ENCODE measurements around the gene SLC17A4.
A peak's percentile ranks its signal among the peaks of the same experiment; 100 is the strongest.

Gene SLC17A4

GRCh38 chr6:25749837-25750236, 4.7 kb upstream of the SLC17A4 start:
- peak; percentile 5 to 38 for DNase-seq

DNA sequence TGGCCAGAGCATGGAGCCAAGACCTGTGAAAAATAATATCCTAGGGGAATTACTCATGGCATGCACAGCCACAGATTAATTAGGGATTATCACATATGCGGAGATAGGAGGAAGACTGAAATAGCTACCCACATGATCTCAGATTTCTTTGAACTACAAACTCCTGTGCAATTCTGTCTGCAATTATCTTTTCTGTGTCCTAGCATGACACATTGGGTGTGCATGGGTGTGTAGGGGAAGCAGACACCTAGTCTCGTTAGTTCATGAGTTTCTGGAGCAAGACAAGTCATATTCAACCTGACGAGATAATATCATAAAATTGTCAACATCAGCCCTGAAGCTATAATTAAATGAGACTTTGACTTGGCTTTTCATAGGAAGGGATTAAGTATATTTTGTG, 3.6 kb upstream of the SLC17A4 start:
- DNase-seq, result no peak

- no peak for DNase-seq
Measured at GRCh38 chr6:25753079-25753478, 1.5 kb upstream of the SLC17A4 start.

GRCh38 chr6:25755483-25755882, 941 bp downstream of the SLC17A4 start:
- DNase-seq, result no peak

- no peak for DNase-seq
Measured at GRCh38 chr6:25756382-25757363, 2.1 kb downstream of the SLC17A4 start.

GRCh38 chr6:25757936-25758642, 3.5 kb downstream of the SLC17A4 start:
- no peak for DNase-seq

- no peak for DNase-seq
Measured at GRCh38 chr6:25764611-25765010, 10.1 kb downstream of the SLC17A4 start.

DNA sequence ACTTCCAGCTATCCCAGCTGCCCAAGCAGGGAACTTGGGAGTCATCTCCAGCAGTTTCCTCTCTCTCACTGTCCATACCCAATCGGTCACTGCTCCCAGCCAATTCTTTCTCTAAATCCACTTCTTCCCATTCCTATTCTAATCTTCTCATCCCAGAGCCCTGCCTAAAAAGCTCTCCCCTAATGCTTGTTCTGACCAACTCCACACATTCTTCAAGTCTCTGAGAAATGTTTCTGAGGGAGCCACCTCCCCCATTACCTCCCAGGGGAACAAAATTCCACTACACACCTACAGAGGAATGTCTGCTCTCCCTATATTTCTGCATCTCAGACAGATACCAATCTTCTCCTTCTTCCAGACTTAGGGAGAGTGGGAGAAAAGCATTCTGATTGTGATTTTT, 14.0 kb downstream of the SLC17A4 start:
- DNase-seq, result no peak

- DNase-seq, result no peak
Measured at GRCh38 chr6:25769983-25770382, 15.4 kb downstream of the SLC17A4 start.

- no peak for DNase-seq
Measured at GRCh38 chr6:25774120-25774715, 19.7 kb downstream of the SLC17A4 start.

DNA sequence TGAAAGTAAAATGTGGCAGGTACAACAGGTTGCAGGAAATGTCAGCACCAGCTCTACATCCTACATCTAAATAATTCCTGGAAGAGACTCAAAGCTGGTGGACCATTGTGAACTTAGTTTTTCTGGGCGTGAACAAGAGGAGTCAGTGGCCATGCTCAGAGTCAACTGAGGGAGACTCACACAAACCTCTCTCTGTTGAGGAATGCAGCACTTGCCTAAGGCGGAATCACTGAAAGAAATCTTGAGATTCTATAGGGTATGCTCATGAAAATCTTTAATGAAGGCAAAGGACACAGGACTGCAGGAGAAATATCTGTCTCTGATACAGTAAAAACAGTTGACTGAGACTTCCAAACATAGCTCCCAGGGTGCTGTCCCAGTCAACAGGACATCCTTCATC, 22.5 kb downstream of the SLC17A4 start:
- DNase-seq, result no peak

- no peak for DNase-seq
Measured at GRCh38 chr6:25777856-25778649, 23.5 kb downstream of the SLC17A4 start.

- no peak for DNase-seq
Measured at GRCh38 chr6:25781134-25781533, 26.6 kb downstream of the SLC17A4 start.

DNA sequence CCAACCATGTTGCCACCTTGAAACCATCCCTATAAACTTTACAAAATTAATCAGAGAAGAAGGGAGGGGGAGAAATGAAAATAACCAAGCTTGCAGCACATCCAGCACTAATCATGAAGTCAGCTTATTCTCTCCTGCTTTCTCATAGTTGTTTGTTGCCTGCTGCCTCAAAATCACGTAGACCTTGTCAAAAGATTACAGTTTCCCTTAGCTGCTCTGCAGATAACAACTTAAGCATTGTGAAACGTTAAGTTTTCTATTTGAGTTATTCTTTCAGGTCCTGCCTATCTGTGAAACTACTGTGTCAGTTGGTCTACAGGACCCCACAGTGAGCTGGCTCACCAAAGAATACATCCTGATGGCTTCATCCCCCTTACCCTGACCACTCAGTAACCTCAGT, 32.9 kb downstream of the SLC17A4 start:
- no peak for DNase-seq

GRCh38 chr6:25788305-25788922, 33.9 kb downstream of the SLC17A4 start:
- DNase-seq, result peak; percentile 47 to 48

DNA sequence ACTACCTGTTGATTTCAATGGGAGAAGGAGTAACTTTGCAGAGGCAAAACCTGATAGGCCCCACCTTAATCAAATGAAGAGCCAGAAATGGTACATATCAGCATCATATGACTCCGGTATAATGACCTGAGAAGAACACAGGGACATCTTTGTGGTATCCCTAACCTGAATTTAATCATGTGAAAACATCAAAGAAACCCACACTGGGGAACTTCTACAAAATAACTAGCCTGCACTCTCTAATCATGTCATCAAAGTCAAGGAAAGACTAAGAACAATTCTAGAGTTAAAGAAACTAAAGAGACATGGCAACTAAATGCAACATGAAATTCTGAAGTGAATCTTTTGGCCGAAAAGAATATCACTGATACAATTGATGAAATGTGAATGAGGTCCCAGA, 34.9 kb downstream of the SLC17A4 start:
- no peak for DNase-seq

DNA sequence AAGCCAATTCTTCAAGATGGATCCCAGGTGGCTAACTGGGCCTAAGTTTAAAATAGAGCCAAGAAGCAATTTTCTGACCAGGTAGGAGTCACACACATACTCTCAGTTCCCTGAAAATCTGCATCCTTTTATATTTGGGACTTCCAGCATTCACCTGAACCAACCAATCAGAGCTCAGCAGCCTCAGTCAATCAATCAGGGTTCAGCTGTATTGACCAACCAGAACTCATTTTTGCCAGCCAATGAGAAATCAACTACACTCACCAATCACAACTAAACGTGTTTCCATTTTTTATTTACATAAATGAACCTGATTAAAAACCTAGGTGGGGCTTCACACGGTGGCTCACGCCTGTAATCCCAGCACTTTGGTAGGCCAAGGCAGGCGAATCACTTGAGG, 37.5 kb downstream of the SLC17A4 start:
- no peak for DNase-seq

DNA sequence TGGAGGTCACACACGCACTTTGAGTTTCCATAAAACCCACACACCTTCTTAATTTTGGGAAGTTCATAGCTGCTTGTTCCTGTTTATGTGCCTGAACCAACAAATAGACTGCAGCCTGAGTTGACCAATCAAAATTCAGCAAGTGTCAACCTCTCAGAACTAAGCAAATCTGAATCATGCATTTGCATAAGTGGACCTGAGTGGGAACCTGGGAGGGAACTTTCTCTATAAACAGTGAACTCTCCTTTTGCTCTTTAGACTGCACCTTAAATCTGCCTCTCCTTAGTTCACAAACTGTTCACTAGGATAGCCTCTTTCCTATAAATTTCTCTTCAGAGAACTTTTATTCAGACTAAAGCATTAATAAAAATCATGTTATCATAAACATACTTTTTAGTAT, 39.4 kb downstream of the SLC17A4 start:
- peak; percentile 7 to 37 for DNase-seq

DNA sequence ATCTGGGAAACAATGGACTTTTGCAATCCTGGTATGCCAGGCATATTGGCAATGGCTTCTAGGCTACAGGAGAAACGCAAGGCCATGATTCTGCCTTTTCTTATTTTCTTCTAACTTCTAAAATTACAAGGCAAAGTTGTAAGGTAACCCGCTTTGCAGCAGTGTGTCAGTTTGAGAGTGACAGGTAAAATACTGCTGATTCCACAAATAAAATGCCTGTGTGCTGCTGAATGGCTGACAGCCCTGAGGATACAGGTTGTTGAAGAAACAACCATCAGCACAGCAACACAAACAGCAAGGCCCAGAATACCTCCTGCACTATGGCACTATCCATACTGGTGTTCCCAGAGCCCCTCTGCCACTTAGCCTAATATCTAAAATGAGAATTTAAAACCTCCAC, 40.2 kb downstream of the SLC17A4 start:
- no peak for DNase-seq

DNA sequence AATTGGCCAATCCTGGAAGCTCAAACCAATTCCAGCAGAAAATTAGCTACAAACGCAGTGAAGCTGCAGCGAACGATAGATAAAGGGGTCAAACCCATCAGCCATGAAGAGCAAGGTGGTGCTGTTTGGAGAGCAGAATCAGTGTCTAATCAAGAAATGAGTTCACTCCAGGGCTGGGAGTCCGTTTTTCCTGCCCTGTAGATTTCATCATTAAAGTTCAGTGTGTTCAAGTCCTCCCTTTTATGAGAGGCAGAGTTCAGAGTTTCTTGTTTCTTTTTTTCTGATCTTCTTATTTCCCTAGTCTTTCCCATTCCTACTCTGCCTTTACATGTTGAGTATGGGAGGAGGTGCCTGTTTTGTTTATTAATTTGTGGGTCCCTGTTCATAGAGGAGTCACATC, 46.9 kb downstream of the SLC17A4 start:
- DNase-seq, result no peak

- no peak for DNase-seq
Measured at GRCh38 chr6:25804804-25805203, 50.3 kb downstream of the SLC17A4 start.

DNA sequence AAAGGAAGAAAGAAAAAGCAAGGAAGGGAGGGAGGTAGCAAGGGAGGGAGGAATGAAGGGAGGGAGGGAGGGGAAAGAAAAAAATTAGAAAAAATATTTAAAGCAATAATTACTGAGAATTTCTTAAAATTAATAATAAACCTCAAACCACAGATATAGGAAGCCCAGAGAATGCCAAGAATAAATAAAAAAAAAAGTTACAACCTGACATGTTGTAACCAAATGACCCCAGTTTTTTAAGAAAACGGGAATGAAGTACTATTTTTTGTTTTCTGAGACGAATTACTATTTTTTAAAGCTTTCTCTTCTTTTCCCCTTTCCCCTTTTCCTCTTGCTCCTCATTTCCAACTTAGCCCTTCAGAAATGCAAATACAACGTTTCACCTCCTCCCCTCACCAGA, 60.7 kb downstream of the SLC17A4 start:
- DNase-seq, result no peak
